GM19099 (cell line): ENCODE results near the gene PPP1R3G.

ENCODE experiments used
- POLR2A ChIP-seq: IDR thresholded peaks from 3 replicates; pipeline ENCODE4 v1.6.1; 2011; ENCODE audit warnings: low read depth; ENCODE audit not compliant: insufficient read length; ENCODE audit errors: extremely low read depth

The PPP1R3G gene

GRCh38 chr6:5083813-5084359 is 1.3 kb upstream of the PPP1R3G start:
- no peak for TF ChIP-seq POLR2A

DNA sequence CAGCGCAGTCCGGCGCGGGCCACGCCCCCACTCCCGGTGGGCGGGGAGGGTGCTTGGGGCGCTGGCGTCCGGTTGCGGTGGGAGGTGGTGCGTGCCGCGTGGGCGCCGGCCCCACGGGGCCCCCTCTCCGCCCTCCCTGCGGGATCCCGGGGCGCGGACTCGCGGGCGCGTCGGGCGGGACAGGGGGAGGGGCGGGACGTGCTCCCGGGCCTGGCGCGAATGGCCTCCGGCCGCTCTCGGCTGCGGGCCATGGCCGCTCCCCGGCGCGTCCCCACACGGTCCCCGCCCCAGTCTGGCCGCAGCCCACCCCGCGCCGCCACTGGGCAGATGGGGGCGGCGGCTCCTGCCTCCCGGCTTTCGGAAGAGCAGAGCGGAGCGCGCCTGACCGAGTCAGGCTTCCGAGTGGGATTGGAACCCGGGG is 771 bp upstream of the PPP1R3G start:
- no peak for TF ChIP-seq POLR2A

- TF ChIP-seq POLR2A, result no peak
These were observed 630 bp downstream of the PPP1R3G start for GRCh38 chr6:5085648-5086293.

GRCh38 chr6:5086294-5086890 is 1.3 kb downstream of the PPP1R3G start:
- TF ChIP-seq POLR2A, result no peak

DNA sequence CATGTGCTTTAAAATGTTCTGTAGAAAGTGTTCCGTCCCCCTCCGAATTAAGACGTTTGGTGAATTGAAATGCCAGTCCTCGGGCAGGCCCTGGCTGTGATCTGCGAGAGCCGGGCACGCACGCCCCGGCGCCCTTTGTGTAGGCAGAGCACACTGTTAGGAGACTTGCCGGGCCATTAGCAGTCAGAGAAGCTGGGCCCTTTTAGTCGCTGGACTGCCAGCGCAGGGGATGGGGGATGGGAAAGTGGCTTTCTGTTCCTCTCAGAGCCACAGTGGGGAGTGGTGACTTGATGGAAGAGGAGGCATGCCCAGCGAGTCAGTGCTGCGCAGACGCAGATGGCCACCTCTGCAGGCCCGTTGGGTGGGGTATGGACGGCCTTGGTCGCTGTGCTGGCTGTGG is 2.2 kb downstream of the PPP1R3G start:
- TF ChIP-seq POLR2A, result no peak

GRCh38 chr6:5088780-5089179 is 3.6 kb downstream of the PPP1R3G start:
- no peak for TF ChIP-seq POLR2A

DNA sequence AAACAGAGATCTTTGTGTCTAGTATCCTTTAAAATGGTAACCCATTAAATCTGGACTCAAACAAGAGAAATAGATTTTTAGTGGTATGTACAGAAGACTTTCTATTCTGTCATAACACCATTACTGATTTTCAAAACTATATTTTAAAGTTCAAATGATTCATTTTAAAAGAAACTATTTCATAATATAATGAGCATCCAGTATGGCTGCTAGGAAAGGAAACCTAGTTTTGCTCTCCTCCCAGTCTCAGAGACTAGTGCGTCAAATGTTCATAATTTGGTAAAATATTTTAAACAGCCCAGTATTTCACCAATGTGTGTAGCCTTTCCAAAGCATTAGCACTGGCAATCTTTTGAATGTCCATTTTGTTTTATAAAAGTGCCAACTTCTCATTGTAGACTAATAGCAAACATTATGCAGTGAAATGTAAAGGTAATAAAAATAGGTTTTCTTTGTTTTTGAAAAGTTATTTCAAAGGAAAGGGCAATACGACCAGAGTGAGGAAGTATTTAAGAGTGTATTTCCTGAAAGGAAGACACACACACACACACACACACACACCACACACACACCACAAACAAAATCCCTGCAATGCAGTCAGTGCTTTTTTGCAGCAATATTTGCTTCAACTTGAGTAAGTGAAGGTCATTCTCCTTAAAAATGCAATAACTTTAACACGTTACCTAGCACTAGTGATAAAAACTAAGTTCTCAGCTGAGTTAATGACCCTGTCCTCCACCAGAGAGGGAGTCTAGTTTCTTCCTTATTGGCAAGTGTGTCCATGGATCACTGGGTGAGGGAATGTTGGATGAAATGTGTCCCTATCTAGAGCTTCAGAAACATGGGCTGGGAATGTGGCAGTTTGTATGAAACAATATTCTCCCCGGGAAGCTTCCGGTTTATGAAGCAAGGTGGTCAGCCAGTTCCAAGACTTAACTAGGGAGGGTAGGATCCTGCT is 4.6 kb downstream of the PPP1R3G start:
- no peak for TF ChIP-seq POLR2A

DNA sequence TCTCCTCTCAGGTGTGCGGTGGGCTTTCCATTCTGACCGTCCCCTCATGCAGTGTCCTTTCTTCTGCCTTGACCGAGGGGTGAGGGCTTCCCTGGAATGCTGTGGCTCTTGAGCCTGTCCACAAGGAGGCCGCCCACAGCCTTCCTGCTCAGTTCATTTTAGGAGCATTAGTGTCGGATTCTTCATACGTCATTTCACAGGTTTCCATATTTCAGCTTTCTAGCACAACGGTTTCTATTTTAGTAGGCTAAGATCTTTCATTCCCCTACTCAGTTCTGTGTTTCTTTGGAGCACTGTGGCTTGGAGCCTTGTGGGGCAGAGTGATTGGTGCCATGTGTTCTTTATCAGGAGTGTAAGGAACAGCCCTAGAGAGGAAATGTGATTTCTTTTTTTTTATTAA is 5.5 kb downstream of the PPP1R3G start:
- TF ChIP-seq POLR2A, result no peak

DNA sequence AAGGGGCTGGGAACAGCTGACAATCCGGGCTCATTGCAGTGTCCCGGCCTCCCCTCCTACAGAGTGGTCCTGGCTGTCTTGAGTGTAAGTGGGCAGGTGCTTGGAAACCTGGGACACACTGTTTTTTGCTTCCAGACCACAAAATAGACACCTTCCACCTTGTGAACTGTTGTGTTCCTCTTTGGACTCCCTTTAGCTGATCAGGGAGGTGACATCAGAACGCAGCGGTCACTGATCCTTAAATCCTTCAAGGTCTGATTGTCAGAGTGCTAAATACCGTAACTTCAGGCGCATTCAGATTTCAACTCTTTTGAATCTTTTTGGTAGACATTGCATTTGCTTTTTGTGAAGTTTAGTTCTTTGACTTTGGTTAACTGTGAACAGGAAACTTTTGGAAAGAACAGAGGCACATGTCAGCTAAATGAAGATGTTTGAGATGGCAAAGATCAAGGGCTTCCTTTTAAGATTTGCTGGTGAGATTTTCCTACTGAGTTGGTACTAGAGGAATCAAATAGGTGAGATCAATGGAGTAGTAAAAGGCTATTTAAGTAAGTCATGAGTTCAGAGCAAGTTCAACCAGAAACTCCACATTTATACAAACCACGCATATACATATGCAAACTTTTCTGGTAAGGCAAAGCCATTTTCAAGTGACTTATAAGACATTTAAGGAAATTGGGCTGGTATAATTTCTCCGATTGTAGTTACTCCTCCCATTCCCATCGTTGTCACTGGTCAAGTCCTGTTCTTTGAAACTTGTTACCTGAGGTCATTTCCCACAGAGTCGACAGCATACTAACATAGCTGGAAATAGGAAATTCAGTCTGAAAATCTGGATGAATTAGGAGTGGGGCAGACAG is 6.3 kb downstream of the PPP1R3G start:
- TF ChIP-seq POLR2A, result no peak

- no peak for TF ChIP-seq POLR2A
These were observed 8.3 kb downstream of the PPP1R3G start for GRCh38 chr6:5093231-5094015.

DNA sequence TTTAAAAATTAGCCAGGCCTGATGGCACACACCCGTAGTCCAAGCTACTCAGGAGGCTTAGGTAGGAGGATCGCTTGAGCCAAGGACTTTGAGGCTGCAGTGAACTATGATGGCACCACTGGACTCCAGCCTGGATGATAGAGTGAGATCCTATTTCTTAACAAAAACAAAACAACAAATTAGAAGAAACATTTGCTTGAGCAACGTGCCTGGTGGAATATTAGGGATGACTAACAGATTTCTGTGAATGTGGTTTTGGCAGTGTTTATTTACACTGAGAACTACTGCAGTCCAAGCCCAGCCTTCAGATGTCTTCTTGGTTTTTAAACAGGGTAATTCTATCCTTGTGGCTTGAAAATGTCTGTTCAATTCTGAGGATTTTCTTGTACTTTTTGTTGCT is 9.2 kb downstream of the PPP1R3G start:
- TF ChIP-seq POLR2A, result no peak

GRCh38 chr6:5095236-5095635 is 10.1 kb downstream of the PPP1R3G start:
- TF ChIP-seq POLR2A, result peak; percentile 19

DNA sequence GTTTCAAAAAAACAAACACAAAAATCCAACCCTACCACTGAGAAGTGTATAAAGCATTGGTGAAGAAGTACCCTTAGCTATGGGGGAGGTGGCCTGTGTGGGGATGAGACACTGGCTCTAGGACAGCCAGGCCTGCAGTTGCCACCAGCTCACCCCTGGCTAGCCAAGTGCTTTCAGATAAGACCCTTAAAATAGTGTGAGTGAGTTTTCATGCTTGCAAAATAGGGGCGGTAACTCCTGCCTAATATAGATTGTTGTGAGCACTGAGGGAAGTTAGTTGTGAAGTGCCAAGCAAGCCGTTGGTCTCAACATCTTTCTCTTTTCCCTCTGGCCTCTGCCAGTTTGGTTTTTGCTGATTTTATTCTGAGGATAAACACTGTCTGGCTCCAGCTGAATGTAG is 11.3 kb downstream of the PPP1R3G start:
- TF ChIP-seq POLR2A, result no peak

- no peak for TF ChIP-seq POLR2A
These were observed 13.5 kb downstream of the PPP1R3G start for GRCh38 chr6:5098501-5099270.

DNA sequence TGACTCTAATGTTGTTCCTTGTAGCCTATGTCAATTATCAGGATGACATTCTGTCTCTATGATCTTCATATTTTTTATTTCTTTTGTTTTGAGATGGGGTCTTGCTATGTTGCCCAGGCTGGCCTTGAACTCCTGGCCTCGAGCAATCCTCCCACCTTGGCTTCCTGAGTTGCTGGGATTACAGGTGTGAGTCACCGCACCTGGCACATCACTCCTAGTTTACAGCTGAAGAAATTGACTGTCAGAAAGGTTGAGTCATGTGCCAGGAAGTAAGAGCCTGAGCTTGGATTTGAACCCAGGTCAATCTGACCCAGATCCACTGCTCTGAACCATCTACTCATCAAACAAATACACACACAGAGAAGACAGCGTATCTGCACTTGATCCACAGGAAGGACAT is 14.4 kb downstream of the PPP1R3G start:
- no peak for TF ChIP-seq POLR2A
